GM12878 (cell line): Measurements from ENCODE around the gene PSMG3. TPM values are rescaled to one million over a fixed set of nuclear protein-coding genes. Genes with fewer than 3 reads are reported as not detected.

Experiments used
- ATAC-seq: fragments of 200-7000 bp; cut with Tn5 transposase; 3 replicates; pipeline ENCODE4 v1.9.1; 2020; ENCODE audit warnings: mild to moderate bottlenecking, moderate library complexity
- BruUV-seq: library from RNA; stranded (reverse); fragments of 400-500 nt; replicated peaks from 2 replicates; lab custom pipeline; 2021; lab: Mats Ljungman, UMichigan
- CTCF ChIA-PET: fragments of 300-600 bp; sonication (Branson Sonifier 250); formaldehyde crosslinking; extraction: SDS; loops from one replicate; lab custom pipeline; 2021; ENCODE audit warnings: inconsistent platforms; lab: Yijun Ruan, JAX
- POLR2A ChIA-PET: fragments of 350-600 bp; formaldehyde crosslinking; extraction: SDS; loops from one replicate; lab custom pipeline; 2021; ENCODE audit warnings: inconsistent platforms; lab: Charles Lee
- RAD21 ChIA-PET: fragments of 300-600 bp; sonication (Branson Sonifier 250); formaldehyde crosslinking; loops from one replicate; lab custom pipeline; 2023; ENCODE audit warnings: antibody characterized with exemption; ENCODE audit not compliant: unreplicated experiment; lab: Charles Lee
- SMC1A ChIA-PET: fragments of 300-600 bp; sonication (Branson Sonifier 250); formaldehyde crosslinking; loops from one replicate; lab custom pipeline; 2023; ENCODE audit not compliant: unreplicated experiment, uncharacterized antibody; lab: Charles Lee
- DNase-seq: peaks from one replicate; pipeline ENCODE4 v3.0.0-alpha.2; 2011; ENCODE audit warnings: low read depth, low spot score
- FAIRE-seq: peaks from 3 replicates; lab custom pipeline; 2011; peaks lifted over from hg19 to GRCh38; lab: Jason Lieb, UNC
- H2AFZ ChIP-seq: 2 replicates; pipeline ENCODE4 v1.6.0; 2011; ENCODE audit warnings: low read depth, low read length, control low read depth; ENCODE audit not compliant: control insufficient read depth
- H3K27ac ChIP-seq: 2 replicates; pipeline ENCODE4 v1.5.1; 2011; ENCODE audit warnings: control low read depth; ENCODE audit not compliant: control insufficient read depth, insufficient read depth
- H3K27me3 ChIP-seq, 2 experiments: replicated peaks in 1 of 2; 2 replicates each; pipeline versions ENCODE4 v1.6.0 to v1.6.1; 2011; ENCODE audit warnings: low read length in 1 of 2; ENCODE audit not compliant: control insufficient read depth in 2 of 2, insufficient read depth in 2 of 2
- H3K36me3 ChIP-seq, 2 experiments: 2 replicates each; pipeline ENCODE4 v1.5.1; 2011; ENCODE audit warnings: low read length in 1 of 2; ENCODE audit not compliant: control insufficient read depth in 2 of 2, insufficient read depth in 2 of 2
- H3K4me1 ChIP-seq: 2 replicates; pipeline ENCODE4 v1.6.1; 2011; ENCODE audit warnings: mild to moderate bottlenecking, low read length, moderate library complexity, mixed read lengths; ENCODE audit not compliant: control insufficient read depth, insufficient read depth
- H3K4me2 ChIP-seq: 2 replicates; pipeline ENCODE4 v1.6.0; 2011; ENCODE audit warnings: control low read depth; ENCODE audit not compliant: control insufficient read depth, insufficient read depth
- H3K4me3 ChIP-seq: fragments of 200-600 bp; sonication (generic); 2 replicates; pipeline ENCODE4 v1.5.1; 2016
- H3K79me2 ChIP-seq: 2 replicates; pipeline ENCODE4 v1.6.0; 2011; ENCODE audit warnings: low read length; ENCODE audit not compliant: control insufficient read depth, insufficient read depth
- H3K9ac ChIP-seq: 2 replicates; pipeline ENCODE4 v1.8.0; 2011; ENCODE audit warnings: low read length, control low read depth, mixed read lengths; ENCODE audit not compliant: control insufficient read depth, insufficient read depth
- H3K9me3 ChIP-seq: replicated peaks from 3 replicates; pipeline ENCODE4 v1.5.1; 2011; ENCODE audit warnings: mild to moderate bottlenecking, low read length; ENCODE audit not compliant: control insufficient read depth, insufficient read depth
- H4K20me1 ChIP-seq: 2 replicates; pipeline ENCODE4 v1.6.0; 2011; ENCODE audit not compliant: control insufficient read depth, insufficient read depth
- BACH1 ChIP-seq: fragments of 450-650 bp; IDR thresholded peaks from 2 replicates; pipeline ENCODE4 v1.6.1; 2017; ENCODE audit warnings: mild to moderate bottlenecking, borderline replicate concordance
- CEBPZ ChIP-seq: fragments of 150-350 bp; IDR thresholded peaks from 2 replicates; pipeline ENCODE4 v1.6.1; 2016; ENCODE audit warnings: low read depth, low read length
- E4F1 ChIP-seq: fragments of 450-650 bp; IDR thresholded peaks from 2 replicates; pipeline ENCODE4 v1.6.1; 2018; ENCODE audit warnings: borderline replicate concordance, mild to moderate bottlenecking; ENCODE audit not compliant: partially characterized antibody
- ELK1 ChIP-seq: IDR thresholded peaks from 2 replicates; pipeline ENCODE4 v1.6.1; 2012; ENCODE audit warnings: low read depth, low read length, improper control_type of control experiment
- MEF2A ChIP-seq: IDR thresholded peaks from 2 replicates; pipeline ENCODE4 v1.6.1; 2011; ENCODE audit warnings: low read depth, mild to moderate bottlenecking, low read length, moderate library complexity; ENCODE audit not compliant: insufficient read depth
- SP1 ChIP-seq: IDR thresholded peaks from one replicate; pipeline ENCODE4 v1.6.1; 2011; ENCODE audit warnings: low read depth, low read length
- SPI1 ChIP-seq: IDR thresholded peaks from 2 replicates; pipeline ENCODE4 v1.6.1; 2011; ENCODE audit warnings: low read depth, mild to moderate bottlenecking, low read length, moderate library complexity, borderline replicate concordance; ENCODE audit not compliant: insufficient read depth
- TARDBP ChIP-seq: IDR thresholded peaks from 2 replicates; pipeline ENCODE4 v1.6.1; 2016; ENCODE audit warnings: borderline replicate concordance
- ZBTB4 ChIP-seq: fragments of 450-650 bp; formaldehyde crosslinking; IDR thresholded peaks from 2 replicates; pipeline ENCODE4 v1.4.0; 2022; ENCODE audit warnings: mild to moderate bottlenecking, moderate library complexity
- ZNF24 ChIP-seq: fragments of 450-650 bp; IDR thresholded peaks from 2 replicates; pipeline ENCODE4 v1.6.1; 2017; ENCODE audit warnings: antibody characterized with exemption, mild to moderate bottlenecking
- WGBS: methylation state at CpG from one replicate; pipeline ENCODE4 v1.1.6; 2016; ENCODE audit warnings: low lambda C conversion rate; ENCODE audit not compliant: insufficient replicate concordance, insufficient coverage; ENCODE audit errors: missing lambda C conversion rate; 5-methylcytosine and 5-hydroxymethylcytosine counted together
- in situ Hi-C: fragments of 300-500 bp; cut with MboI; formaldehyde crosslinking; loops from 9 replicates; pipeline ENCODE4 v1.14.3; 2018; ENCODE audit warnings: mixed read lengths
- intact Hi-C: fragments of 100-400 bp; cut with micrococcal nuclease; formaldehyde crosslinking; loops from one replicate; pipeline ENCODE4 v1.14.2; 2022; ENCODE audit not compliant: unreplicated experiment
- polyA plus RNA-seq, 11 experiments: library from polyadenylated mRNA; depleted of rRNA in 4 of 11; unstranded in 6 of 11; stranded (reverse) in 5 of 11; fragments of >200 nt; fragmentation: Nextera tagmentation in 4 of 11; fragmentation: Illumina TruSeq in 1 of 11; extraction: Ambion mirVana in 4 of 11; extraction: Trizol in 1 of 11; gene quantifications; 1 replicate in 1 of 11; 2 replicates in 10 of 11; pipeline versions ENCODE4 v1.2.1 to v1.2.3, GENCODE V29; 2011 to 2016; ENCODE audit warnings: inconsistent platforms in 2 of 11, missing spikeins in 2 of 11, low read depth in 1 of 11
- total RNA-seq, 4 experiments: library from RNA; depleted of rRNA in 3 of 4; stranded (reverse); fragments of >200 nt in 3 of 4; fragmentation: Illumina TruSeq in 1 of 4; extraction: Trizol in 1 of 4; gene quantifications; 2 replicates each; pipeline versions ENCODE4 v1.2.1 to v1.2.3, GENCODE V29; 2013 to 2021

PSMG3 gene
- total and polyA plus RNA-seq, 10 of the 15 experiments (the other 5 are each of a cell fraction or from before 2014, with no cell fraction given), result 23.9 to 115 (median 60.6) TPM

- H3K9ac ChIP-seq, result peak overlapping the region; percentile 71
- ChIA-PET CTCF (interaction anchor here (3.0 kb wide), 1 partner anchor 26 kb away, joined by 9 read pairs; no protein-coding TSS in a partner anchor), SMC1A (no interaction called here), POLR2A (interaction anchor here (0.6 to 1.4 kb wide), 2 partner anchors 26 to 745 kb away, joined by 3 to 5 read pairs; no protein-coding TSS in a partner anchor), RAD21 (no interaction called here)
- in situ Hi-C loops, result no loop called here
- no peaks in the 10 kb centered on the region; a peak in 1 of 4 replicates for H3K36me3 ChIP-seq
- DNase-seq (no peak), ATAC-seq (peak; percentile 11), FAIRE-seq (no peak)
- peaks cover 13% of the 10 kb centered on the region for H3K4me1 ChIP-seq
- peak overlapping the region; percentile 96 for H3K4me2 ChIP-seq
- no peaks in the 10 kb centered on the region for H3K9me3 ChIP-seq
- H3K27ac ChIP-seq, result peak overlapping the region; percentile 69
- no TSS peak for BruUV-seq
- H4K20me1 ChIP-seq, result peaks cover 7% of the 10 kb centered on the region; the same call in 1 of the 2 replicates
- H3K4me3 ChIP-seq, result peak overlapping the region; percentile 63
- intact Hi-C loops, result no loop called here
- WGBS, result 2% methylated on average over 38 of the region's 55 CpGs
- no peaks in the 10 kb centered on the region for H3K27me3 ChIP-seq
- H3K79me2 ChIP-seq, result peaks cover 38% of the 10 kb centered on the region
- no peak overlapping the region for H2AFZ ChIP-seq
- TF ChIP-seq ELK1 (no peak), TARDBP (no peak), ZBTB4 (CRISPR knock-in tag) (no peak), MEF2A (no peak), SP1 (no peak), CEBPZ (no peak), SPI1 (no peak), E4F1 (no peak), BACH1 (peak; percentile 95), ZNF24 (no peak)
These were observed 38.4 kb downstream of the PSMG3 start for GRCh38 chr7:1531263-1531978.
